T-helper 17 cell (primary cell): ENCODE data around the gene TSC2. TPM values are rescaled to one million over a fixed set of nuclear protein-coding genes. Genes with fewer than 3 reads are reported as not detected.
"Not testable (repeated sequence)": the region's sequence is repeated elsewhere in the genome, so short reads cannot be mapped to it uniquely, and the experiment has no call there.

Experiments
- ATAC-seq: fragments of 150-1000 bp; cut with Tn5 transposase; 2 replicates; pipeline ENCODE4 v1.10.0; 2021; ENCODE audit warnings: mild to moderate bottlenecking, moderate library complexity
- DNase-seq, 3 donors: peaks; one replicate each; pipeline versions ENCODE4 v3.0.0 to v3.0.0-alpha.2; 2020 to 2021
- H3K9me3 ChIP-seq: one replicate; pipeline ENCODE4 v1.7.0; 2013; ENCODE audit warnings: low read length, mild to moderate bottlenecking; ENCODE audit not compliant: control insufficient read depth, poor library complexity, severe bottlenecking
- H3K27ac Mint-ChIP-seq: one replicate; pipeline ENCODE4 v1.8.0; 2022; ENCODE audit warnings: mild to moderate bottlenecking, moderate library complexity, mixed read lengths
- H3K27me3 Mint-ChIP-seq: one replicate; pipeline ENCODE4 v1.8.0; 2022; ENCODE audit warnings: mixed read lengths
- H3K36me3 Mint-ChIP-seq: one replicate; pipeline ENCODE4 v1.8.0; 2022; ENCODE audit warnings: low read depth, mixed read lengths
- H3K4me1 Mint-ChIP-seq: one replicate; pipeline ENCODE4 v1.8.0; 2022; ENCODE audit warnings: mild to moderate bottlenecking, mixed read lengths
- H3K4me3 Mint-ChIP-seq: one replicate; pipeline ENCODE4 v1.8.0; 2022; ENCODE audit warnings: mild to moderate bottlenecking, moderate library complexity, mixed read lengths
- total RNA-seq, 4 donors: library from RNA in 2 of 4; stranded (reverse) in 2 of 4; gene quantifications; one replicate each; pipeline ENCODE4 v1.2.3 and lab custom pipeline; 2022 to 2026

Gene TSC2
- total RNA-seq, 2 donors from 2014 or later, result 123 TPM

DNA sequence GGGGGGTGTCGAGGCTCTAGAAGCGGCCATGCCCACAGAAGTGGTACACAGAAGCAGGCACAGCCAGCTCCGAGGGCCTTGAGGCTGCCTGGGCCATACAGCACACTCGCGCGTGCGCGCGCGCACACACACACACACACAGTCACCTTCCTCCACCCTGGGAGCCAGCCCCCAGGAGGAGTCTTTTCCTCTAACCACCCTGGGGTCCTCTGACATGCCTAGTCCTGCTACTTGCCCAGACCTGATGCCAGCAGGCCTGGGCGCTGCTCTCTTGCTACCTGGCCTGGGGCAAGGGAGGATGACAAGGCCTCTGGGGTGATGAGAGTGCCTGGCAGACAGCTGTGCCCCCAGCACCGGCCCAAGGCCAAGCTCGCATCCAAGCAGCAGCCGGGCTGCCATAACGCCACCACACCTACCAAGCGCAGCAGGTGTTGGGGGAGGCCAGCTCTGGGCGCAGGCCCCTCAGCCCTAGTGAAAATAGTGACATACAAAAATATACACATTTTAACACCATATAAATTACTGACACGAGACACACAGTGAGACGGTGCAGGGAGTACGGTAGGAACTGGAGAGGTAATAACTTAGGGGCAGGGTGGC, 41.1 kb downstream of the TSC2 start:
- no peak overlapping the region for H3K27ac Mint-ChIP-seq
- no peaks in the 10 kb centered on the region for H3K4me1 Mint-ChIP-seq
- no peak for DNase-seq
- no peak for ATAC-seq
- H3K27me3 Mint-ChIP-seq, result no peaks in the 10 kb centered on the region
- no peaks in the 10 kb centered on the region for H3K9me3 ChIP-seq
- H3K36me3 Mint-ChIP-seq, result no peaks in the 10 kb centered on the region
- no peak overlapping the region for H3K4me3 Mint-ChIP-seq

DNA sequence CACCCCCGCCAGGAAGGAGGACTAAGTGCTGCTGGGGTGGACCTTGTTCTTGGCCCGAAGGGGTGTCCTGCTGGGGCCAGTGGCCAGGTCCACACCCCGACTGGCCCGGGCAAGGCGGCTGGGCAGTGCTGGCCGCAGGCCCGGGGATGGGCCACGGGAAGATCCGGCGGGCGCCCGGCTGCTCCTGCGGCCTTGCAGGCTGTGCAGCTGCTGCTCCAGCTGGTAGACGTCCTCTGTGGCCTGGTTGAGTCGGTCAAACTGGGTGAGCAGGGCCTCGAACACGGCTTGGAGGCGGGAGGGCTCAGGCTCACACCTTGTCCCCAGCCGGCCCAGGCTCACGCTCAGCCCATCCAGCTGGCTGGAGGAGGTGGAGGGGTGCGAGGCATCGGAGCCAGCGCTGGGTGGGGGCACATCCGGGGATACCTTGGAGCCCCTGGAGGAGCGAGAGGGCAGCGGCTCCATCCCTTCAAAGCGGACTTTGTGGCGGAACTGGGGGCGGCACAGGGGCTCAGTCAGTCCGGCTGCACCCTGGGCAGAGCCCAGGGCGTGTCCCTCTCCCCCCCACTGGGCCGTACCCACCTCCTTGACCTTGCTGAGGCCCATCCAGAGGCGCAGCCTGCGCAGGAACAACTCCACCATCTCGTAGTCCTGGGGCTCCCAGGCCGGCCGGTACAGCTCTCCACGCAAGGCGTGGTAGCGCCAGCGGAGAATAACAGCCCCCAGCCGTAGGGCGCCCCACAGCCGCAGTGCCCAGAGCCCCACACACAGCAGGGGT, 42.1 kb downstream of the TSC2 start:
- no peaks in the 10 kb centered on the region for H3K4me1 Mint-ChIP-seq
- no peaks in the 10 kb centered on the region for H3K9me3 ChIP-seq
- H3K36me3 Mint-ChIP-seq, result no peaks in the 10 kb centered on the region
- no peak for DNase-seq
- H3K27me3 Mint-ChIP-seq, result no peaks in the 10 kb centered on the region
- H3K27ac Mint-ChIP-seq, result no peak overlapping the region
- ATAC-seq, result no peak
- H3K4me3 Mint-ChIP-seq, result no peak overlapping the region

DNA sequence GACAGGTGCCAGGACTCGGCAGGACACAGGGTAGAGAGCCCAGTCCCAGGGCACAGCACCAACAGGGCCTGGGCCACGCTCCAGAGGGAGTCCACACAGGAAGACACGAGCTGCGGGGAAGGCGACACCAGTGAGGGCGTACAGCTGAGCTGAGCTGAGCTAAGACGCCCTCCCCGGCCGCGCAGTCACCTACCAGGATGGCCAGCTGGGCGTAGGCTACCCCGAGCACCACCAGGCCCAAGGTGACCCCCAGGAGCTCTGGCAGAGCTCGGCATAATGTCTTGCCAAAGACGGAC, 42.6 kb downstream of the TSC2 start:
- DNase-seq (no peak), ATAC-seq (no peak)
- Mint-ChIP-seq H3K4me1 (no peaks in the 10 kb centered on the region), H3K36me3 (no peaks in the 10 kb centered on the region), H3K27me3 (no peaks in the 10 kb centered on the region), H3K27ac (no peak overlapping the region), H3K4me3 (no peak overlapping the region)
- no peaks in the 10 kb centered on the region for H3K9me3 ChIP-seq

DNA sequence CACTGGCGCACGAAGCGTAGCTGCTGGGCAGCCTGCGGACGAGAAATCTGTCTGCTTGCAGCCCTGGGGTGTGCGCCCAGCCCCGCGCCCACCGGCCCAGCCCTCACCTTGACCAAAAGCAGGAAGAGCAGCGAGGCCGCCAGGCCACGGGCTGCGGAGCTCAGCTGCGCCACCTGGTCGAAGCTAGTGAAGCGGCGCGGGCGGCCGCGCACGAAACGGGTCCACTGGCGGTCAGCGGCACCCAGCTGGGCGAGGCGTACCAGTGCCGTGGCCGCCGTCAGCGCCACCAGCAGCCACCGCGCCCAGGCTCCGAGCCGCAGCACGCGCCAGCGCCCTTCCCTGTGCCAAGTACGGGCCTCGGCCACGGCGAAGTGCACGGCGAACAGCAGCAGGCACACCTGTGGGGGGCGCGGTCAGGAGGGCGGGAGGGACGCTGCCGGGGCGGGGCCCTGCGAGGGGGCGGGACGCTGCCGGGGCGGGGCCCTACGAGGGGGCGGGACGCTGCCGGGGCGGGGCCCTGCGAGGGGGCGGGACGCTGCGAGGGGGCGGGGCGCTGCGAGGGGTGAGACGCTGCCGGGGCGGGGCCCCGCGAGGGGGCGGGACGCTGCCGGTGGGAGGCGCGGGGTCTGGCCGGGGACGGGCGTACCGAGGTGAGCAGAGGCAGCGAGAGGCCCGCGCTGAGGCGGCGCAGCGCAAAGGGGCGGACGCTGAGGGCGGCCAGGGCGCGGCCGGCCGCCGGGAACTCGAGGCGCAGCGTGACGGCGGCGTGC, 43.2 kb downstream of the TSC2 start:
- H3K9me3 ChIP-seq, result no peaks in the 10 kb centered on the region
- Mint-ChIP-seq H3K4me3 (no peak overlapping the region), H3K27ac (no peak overlapping the region), H3K4me1 (no peaks in the 10 kb centered on the region), H3K36me3 (no peaks in the 10 kb centered on the region), H3K27me3 (no peaks in the 10 kb centered on the region)
- peak; percentile 69 for ATAC-seq
- DNase-seq, result peak; percentile 20 to 63 (median 26)

DNA sequence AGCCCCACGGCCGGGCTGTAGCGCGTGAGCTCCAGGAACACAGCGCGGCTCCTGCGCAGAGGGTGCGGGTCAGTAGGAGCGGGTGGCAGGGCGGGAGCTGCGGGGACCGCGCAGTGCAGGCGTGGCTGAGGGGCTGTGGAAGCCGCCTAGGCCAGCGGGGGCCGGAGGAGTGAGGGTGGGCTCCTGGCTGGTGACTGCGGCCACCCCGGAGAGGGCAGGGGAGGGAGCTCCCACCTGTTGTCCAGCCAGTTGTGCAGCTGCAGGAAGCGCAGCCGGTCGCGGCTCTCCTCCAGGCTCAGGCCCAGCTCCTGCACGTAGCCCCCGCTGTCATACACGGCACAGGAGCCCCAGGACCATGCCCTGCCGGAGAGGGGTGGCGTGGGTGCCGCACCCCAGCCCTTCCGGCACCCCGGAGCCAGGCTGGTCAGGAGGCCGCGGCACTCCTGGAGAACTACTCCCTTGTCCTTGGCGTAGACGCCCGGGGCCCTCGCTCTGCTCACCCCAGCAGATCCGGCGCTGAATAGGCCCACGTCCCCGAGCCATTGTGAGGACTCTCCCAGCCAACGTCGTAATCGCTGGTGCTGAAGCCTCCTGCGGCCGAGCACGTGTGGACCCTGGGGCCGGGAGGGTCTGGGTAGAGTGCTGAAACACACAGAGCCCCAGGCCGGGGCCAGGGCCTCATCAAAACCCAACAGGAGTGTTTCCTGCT, 43.9 kb downstream of the TSC2 start:
- Mint-ChIP-seq H3K36me3 (no peaks in the 10 kb centered on the region), H3K27me3 (no peaks in the 10 kb centered on the region), H3K4me3 (no peak overlapping the region), H3K4me1 (no peaks in the 10 kb centered on the region), H3K27ac (no peak overlapping the region)
- DNase-seq (no peak), ATAC-seq (no peak)
- H3K9me3 ChIP-seq, result no peaks in the 10 kb centered on the region

DNA sequence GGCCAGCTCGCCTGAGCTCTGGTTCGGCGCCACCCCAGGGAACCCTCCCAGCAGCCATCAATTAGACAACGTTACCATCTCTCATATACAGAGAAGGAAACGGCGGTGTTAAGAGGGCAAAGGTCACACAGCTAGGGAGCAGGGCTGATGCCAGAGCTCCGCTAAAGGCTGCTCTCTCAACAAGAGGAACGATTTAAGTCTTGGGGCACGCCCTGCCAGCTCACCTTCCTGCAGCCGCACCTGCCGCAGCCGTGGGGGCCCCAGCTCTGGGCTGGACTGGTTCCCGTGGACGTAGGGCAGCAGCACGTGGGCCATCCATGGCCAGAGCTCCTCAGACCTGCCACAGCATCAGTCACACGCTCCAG, 44.5 kb downstream of the TSC2 start:
- Mint-ChIP-seq H3K36me3 (no peaks in the 10 kb centered on the region), H3K4me3 (no peak overlapping the region), H3K27ac (no peak overlapping the region), H3K4me1 (no peaks in the 10 kb centered on the region), H3K27me3 (no peaks in the 10 kb centered on the region)
- ATAC-seq (no peak), DNase-seq (no peak)
- no peaks in the 10 kb centered on the region for H3K9me3 ChIP-seq

DNA sequence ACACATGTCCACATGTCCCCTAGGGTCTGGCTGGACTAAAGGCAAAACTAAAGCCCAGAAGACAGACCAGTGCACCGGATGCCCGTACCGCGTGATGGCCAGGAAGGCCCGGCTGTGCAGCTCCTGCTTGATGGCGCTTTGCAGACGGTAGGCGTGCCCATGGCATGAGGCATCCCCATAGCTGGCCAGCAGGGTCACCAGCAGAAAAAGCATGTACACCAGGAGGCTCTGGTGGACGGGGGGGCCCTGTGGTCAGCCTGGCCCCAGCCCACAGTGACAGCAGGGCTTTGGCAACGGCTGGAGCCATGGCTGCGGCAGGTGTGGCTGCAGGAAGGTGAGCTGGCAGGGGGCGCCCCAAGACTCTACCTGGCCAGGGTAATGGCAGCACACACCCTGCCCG, 45.1 kb downstream of the TSC2 start:
- no peak for ATAC-seq
- Mint-ChIP-seq H3K4me3 (no peak overlapping the region), H3K36me3 (no peaks in the 10 kb centered on the region), H3K27ac (no peak overlapping the region), H3K4me1 (no peaks in the 10 kb centered on the region), H3K27me3 (no peaks in the 10 kb centered on the region)
- H3K9me3 ChIP-seq, result no peaks in the 10 kb centered on the region
- no peak for DNase-seq

DNA sequence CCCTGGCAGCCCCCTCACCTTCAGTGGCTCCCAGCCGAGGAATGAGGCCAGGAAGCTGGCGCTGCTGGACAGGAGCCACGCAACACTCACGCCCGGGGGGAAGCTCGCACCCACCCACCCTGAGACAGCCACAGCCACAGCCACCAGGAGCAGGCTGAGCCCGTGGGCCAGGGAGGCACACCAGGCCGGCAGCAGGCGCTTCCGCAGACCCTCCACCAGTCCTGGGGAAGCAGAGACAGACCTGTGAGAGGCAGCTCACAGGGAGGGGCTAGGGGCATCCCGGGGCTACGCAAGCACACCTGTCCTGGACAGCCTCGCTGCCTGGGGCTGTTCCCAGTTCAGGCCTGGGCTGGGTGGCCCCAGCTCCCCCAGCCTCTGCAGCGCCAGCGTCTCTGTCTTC, 46.0 kb downstream of the TSC2 start:
- Mint-ChIP-seq H3K36me3 (no peaks in the 10 kb centered on the region), H3K27ac (no peak overlapping the region), H3K27me3 (no peaks in the 10 kb centered on the region), H3K4me1 (no peaks in the 10 kb centered on the region), H3K4me3 (no peak overlapping the region)
- no peak for DNase-seq
- ATAC-seq, result no peak
- H3K9me3 ChIP-seq, result no peaks in the 10 kb centered on the region

DNA sequence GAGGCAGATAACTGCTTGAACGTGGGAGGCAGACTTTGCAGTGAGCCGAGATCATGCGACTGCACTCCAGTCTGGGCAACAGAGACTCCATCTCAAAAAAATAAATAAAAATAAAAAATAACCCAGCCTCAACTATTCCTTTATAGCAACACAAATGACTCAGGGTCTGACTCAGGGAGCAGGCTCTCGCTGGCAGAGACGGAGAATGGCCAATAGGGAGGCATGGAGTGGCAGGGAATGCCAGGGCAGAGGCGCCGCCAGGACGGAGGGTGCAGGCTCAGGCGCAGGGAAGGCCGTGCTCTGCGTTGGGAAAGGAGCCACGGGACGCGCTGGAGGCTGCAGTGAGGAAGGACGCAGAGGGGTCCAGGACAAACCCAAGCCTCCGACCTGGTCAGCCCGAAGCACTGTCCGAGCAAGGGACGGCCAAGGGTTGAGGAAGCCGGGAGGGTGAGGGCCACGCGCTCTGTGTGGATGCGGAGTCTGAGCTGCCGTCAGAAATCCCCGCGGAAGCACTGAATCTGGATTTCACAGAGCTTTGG, 47.6 kb downstream of the TSC2 start:
- no peaks in the 10 kb centered on the region for H3K9me3 ChIP-seq
- Mint-ChIP-seq H3K4me1 (no peaks in the 10 kb centered on the region), H3K27ac (no peak overlapping the region), H3K27me3 (no peaks in the 10 kb centered on the region), H3K4me3 (no peak overlapping the region), H3K36me3 (no peaks in the 10 kb centered on the region)
- no peak for DNase-seq
- ATAC-seq, result no peak

DNA sequence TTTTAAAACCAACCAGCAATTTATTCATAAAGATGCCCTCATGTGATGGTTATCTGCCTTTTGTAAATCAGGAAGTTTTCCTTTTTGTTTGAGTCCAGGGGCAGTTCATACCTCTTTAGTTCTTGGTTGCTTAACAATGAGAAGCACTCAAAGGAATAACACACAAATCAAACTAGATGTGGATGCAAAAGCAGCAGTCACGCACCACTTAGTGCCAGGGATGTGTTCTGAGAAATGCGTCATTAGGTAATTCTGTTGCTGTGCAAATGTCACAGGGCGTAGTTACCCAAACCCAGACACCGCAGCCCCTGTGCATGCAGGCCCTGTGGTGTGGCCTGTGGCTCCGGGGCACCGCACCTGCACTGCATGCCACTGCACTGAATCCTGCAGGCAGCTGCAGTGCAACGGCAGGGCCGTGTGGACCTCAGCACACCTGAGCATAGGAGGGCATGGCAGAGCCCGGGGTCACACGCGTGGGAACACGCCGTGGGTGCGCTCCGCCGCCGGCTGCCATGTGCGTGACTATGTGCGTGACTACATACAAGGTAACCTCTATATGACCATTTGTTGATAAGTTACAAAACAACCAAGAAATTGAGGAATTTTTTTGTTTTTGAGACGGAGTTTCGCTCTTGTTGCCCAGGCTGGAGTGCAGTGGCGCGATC, 48.3 kb downstream of the TSC2 start:
- no peaks in the 10 kb centered on the region for H3K9me3 ChIP-seq
- no peaks in the 10 kb centered on the region for H3K27me3 Mint-ChIP-seq
- H3K4me1 Mint-ChIP-seq, result no peaks in the 10 kb centered on the region
- H3K36me3 Mint-ChIP-seq, result no peaks in the 10 kb centered on the region
- ATAC-seq (no peak), DNase-seq (no peak)
- H3K4me3 Mint-ChIP-seq, result no peak overlapping the region
- peak overlapping the region; percentile 47 for H3K27ac Mint-ChIP-seq

DNA sequence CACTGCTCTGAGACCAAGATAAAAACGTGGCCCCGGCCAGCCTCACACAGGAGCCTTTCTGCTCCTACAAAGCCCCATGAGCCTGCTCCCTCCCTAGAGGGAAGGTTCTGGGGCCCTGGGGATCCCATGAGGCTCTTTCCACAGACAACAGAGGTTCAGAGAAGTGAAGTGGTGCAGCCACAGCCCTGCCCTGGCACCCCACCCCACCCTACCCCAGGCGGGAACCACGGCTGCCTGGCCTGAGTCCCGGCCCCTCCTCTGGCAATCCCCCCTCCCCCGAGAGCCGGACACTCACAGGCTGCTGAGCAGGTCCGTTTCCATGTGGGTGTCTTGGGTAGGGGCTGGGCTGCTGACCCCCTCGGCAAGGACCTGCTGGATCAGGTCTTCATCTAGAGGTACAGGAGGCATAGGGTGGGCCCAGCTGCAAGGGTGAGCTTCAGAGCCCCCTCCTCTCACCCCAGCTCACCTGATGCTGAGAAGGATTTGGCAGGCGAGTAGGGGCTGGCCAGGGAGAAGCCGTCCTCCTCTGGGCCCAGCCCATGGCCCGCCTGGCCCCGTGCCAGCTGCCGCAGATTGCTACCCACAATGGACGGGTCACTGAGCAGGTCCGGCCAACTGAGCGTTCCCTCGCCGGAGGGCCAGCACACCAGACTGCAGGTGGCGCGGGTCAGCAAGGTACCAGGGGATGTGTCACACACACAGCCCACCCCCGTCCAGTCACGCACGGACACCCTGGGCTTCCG, 49.2 kb downstream of the TSC2 start:
- Mint-ChIP-seq H3K4me3 (no peak overlapping the region), H3K4me1 (no peaks in the 10 kb centered on the region), H3K27ac (peak overlapping the region; percentile 47), H3K27me3 (no peaks in the 10 kb centered on the region), H3K36me3 (no peaks in the 10 kb centered on the region)
- DNase-seq (no peak), ATAC-seq (no peak)
- H3K9me3 ChIP-seq, result no peaks in the 10 kb centered on the region

DNA sequence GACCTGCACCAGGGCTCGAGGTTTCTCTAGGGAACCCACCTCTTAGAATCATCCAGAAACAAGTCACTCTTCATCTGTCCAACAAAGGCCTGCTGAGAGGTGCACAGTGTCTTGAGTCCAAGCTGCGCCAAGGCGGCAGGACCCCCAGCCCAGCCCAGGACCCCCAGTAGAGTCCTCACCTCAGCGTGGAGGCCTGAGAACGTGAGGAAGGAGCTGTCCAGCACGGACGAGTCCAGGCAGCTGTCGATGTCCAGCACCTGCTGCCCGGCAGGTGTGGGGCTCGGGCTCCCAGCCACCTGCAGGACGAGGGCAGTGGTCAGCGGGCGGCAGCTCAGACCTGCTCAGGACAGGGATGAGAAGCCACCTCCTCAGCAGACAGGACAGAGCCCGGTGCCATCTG, 49.9 kb downstream of the TSC2 start:
- ATAC-seq, H3K4me1 Mint-ChIP-seq, H3K27me3 Mint-ChIP-seq, H3K27ac Mint-ChIP-seq, H3K4me3 Mint-ChIP-seq, H3K36me3 Mint-ChIP-seq, H3K9me3 ChIP-seq, DNase-seq: not testable (repeated sequence)
